ENCODE data around the gene PRDM2.

The PRDM2 gene

DNA sequence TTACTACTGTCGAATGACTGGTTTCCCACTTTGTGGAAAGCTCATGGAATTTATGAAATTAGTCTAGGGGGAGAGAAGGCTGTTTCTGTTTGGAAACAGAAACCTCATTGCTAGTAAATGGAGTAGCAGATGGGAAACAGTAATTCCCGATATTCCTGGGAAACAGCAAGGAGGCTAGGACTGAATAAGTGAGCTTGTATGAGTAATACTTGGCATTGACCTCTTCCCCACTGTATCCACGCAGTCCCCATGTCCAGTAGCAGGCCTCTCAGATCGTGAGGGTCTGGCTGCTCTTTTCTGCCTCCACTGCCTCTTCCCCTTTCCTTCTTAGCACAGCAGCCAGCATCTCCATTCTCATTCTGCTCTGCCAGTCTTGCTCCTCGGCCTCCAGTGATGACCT, 75.5 kb downstream of the PRDM2 start:
- H3K9ac ChIP-seq (ENCODE audit: insufficient read length, low read depth): no peak overlapping the region
- peaks cover 61% of the 10 kb centered on the region for H3K36me3 ChIP-seq (ENCODE audit: insufficient read depth, insufficient read length, low read length)
- no peaks in the 10 kb centered on the region for H3K27me3 ChIP-seq (ENCODE audit: insufficient read depth, insufficient read length)
- TF ChIP-seq ZNF274 (IDR thresholded peaks at IDR 0.05; ENCODE audit: low read depth, low read length): no peak
- TF ChIP-seq YY1 (IDR thresholded peaks at IDR 0.05; ENCODE audit: insufficient read depth, insufficient read length): no peak
- no peak for TF ChIP-seq SUZ12 (IDR thresholded peaks at IDR 0.05; ENCODE audit: extremely low read depth, insufficient read depth, insufficient read length)
- no peak overlapping the region for H3K4me3 ChIP-seq (ENCODE audit: insufficient read length, low read depth)
- no peaks in the 10 kb centered on the region for H3K4me1 ChIP-seq (ENCODE audit: insufficient read depth, insufficient read length)
- no peaks in the 10 kb centered on the region for H3K9me3 ChIP-seq (ENCODE audit: insufficient read depth, low read length)
- DNase-seq (ENCODE audit: low read depth, low spot score): no peak

DNA sequence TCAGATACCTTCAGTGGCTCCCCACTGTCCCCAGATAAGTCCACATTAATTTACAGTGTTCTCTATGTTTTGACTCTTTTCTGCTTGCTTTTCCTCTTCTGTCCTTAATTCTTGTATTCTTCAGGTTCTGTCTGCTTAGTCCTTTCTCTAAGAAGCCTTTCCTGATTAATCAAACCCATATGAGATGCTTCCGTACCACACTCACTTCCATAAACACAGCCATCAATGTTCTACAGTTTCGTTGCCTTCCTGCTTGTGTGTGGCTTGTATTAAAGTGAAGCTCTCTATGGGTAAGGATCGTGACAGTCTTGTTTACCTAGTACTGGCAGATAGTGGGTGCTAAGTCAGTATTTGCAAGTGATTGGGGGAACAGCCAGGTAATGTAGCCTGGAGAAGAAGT, 75.9 kb downstream of the PRDM2 start:
- no peaks in the 10 kb centered on the region for H3K9me3 ChIP-seq (ENCODE audit: insufficient read depth, low read length)
- H3K4me1 ChIP-seq (ENCODE audit: insufficient read depth, insufficient read length): no peaks in the 10 kb centered on the region
- H3K4me3 ChIP-seq (ENCODE audit: insufficient read length, low read depth): no peak overlapping the region
- TF ChIP-seq YY1 (IDR thresholded peaks at IDR 0.05; ENCODE audit: insufficient read depth, insufficient read length) (no peak), SUZ12 (IDR thresholded peaks at IDR 0.05; ENCODE audit: extremely low read depth, insufficient read depth, insufficient read length) (no peak), ZNF274 (IDR thresholded peaks at IDR 0.05; ENCODE audit: low read depth, low read length) (no peak)
- no peak for DNase-seq (ENCODE audit: low read depth, low spot score)
- no peak overlapping the region for H3K9ac ChIP-seq (ENCODE audit: insufficient read length, low read depth)
- no peaks in the 10 kb centered on the region for H3K27me3 ChIP-seq (ENCODE audit: insufficient read depth, insufficient read length)
- peaks cover 65% of the 10 kb centered on the region for H3K36me3 ChIP-seq (ENCODE audit: insufficient read depth, insufficient read length, low read length)

DNA sequence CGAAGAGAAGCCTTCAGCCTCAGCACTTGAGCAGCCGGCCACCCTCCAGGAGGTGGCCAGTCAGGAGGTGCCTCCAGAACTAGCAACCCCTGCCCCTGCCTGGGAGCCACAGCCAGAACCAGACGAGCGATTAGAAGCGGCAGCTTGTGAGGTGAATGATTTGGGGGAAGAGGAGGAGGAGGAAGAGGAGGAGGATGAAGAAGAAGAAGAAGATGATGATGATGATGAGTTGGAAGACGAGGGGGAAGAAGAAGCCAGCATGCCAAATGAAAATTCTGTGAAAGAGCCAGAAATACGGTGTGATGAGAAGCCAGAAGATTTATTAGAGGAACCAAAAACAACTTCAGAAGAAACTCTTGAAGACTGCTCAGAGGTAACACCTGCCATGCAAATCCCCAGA, 78.4 kb downstream of the PRDM2 start:
- TF ChIP-seq SUZ12 (IDR thresholded peaks at IDR 0.05; ENCODE audit: extremely low read depth, insufficient read depth, insufficient read length) (no peak), YY1 (IDR thresholded peaks at IDR 0.05; ENCODE audit: insufficient read depth, insufficient read length) (no peak), ZNF274 (IDR thresholded peaks at IDR 0.05; ENCODE audit: low read depth, low read length) (no peak)
- Histone ChIP-seq H3K9ac (ENCODE audit: insufficient read length, low read depth) (no peak overlapping the region), H3K4me1 (ENCODE audit: insufficient read depth, insufficient read length) (no peaks in the 10 kb centered on the region), H3K9me3 (ENCODE audit: insufficient read depth, low read length) (no peaks in the 10 kb centered on the region), H3K36me3 (ENCODE audit: insufficient read depth, insufficient read length, low read length) (peaks cover 86% of the 10 kb centered on the region), H3K4me3 (ENCODE audit: insufficient read length, low read depth) (no peak overlapping the region), H3K27me3 (ENCODE audit: insufficient read depth, insufficient read length) (no peaks in the 10 kb centered on the region)
- DNase-seq (ENCODE audit: low read depth, low spot score): no peak

GRCh38 chr1:13779930-13780329, 79.9 kb downstream of the PRDM2 start:
- TF ChIP-seq SUZ12 (IDR thresholded peaks at IDR 0.05; ENCODE audit: extremely low read depth, insufficient read depth, insufficient read length) (no peak), ZNF274 (IDR thresholded peaks at IDR 0.05; ENCODE audit: low read depth, low read length) (no peak), YY1 (IDR thresholded peaks at IDR 0.05; ENCODE audit: insufficient read depth, insufficient read length) (no peak)
- Histone ChIP-seq H3K4me3 (ENCODE audit: insufficient read length, low read depth) (no peak overlapping the region), H3K9me3 (ENCODE audit: insufficient read depth, low read length) (no peaks in the 10 kb centered on the region), H3K36me3 (ENCODE audit: insufficient read depth, insufficient read length, low read length) (peaks cover 78% of the 10 kb centered on the region), H3K27me3 (ENCODE audit: insufficient read depth, insufficient read length) (no peaks in the 10 kb centered on the region), H3K4me1 (ENCODE audit: insufficient read depth, insufficient read length) (no peaks in the 10 kb centered on the region), H3K9ac (ENCODE audit: insufficient read length, low read depth) (no peak overlapping the region)
- DNase-seq (ENCODE audit: low read depth, low spot score): no peak

DNA sequence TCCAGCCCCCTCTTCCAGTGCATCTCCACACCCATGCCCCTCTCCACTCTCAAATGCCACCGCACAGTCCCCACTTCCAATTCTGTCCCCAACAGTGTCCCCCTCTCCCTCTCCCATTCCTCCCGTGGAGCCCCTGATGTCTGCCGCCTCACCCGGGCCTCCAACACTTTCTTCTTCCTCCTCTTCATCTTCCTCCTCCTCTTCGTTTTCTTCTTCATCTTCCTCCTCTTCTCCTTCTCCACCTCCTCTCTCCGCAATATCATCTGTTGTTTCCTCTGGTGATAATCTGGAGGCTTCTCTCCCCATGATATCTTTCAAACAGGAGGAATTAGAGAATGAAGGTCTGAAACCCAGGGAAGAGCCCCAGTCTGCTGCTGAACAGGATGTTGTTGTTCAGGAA, 80.8 kb downstream of the PRDM2 start:
- no peaks in the 10 kb centered on the region for H3K4me1 ChIP-seq (ENCODE audit: insufficient read depth, insufficient read length)
- peaks cover 72% of the 10 kb centered on the region for H3K36me3 ChIP-seq (ENCODE audit: insufficient read depth, insufficient read length, low read length)

GRCh38 chr1:13781228-13781627, 81.2 kb downstream of the PRDM2 start:
- Histone ChIP-seq H3K4me3 (ENCODE audit: insufficient read length, low read depth) (no peak overlapping the region), H3K9ac (ENCODE audit: insufficient read length, low read depth) (no peak overlapping the region), H3K9me3 (ENCODE audit: insufficient read depth, low read length) (no peaks in the 10 kb centered on the region), H3K27me3 (ENCODE audit: insufficient read depth, insufficient read length) (no peaks in the 10 kb centered on the region), H3K4me1 (ENCODE audit: insufficient read depth, insufficient read length) (no peaks in the 10 kb centered on the region), H3K36me3 (ENCODE audit: insufficient read depth, insufficient read length, low read length) (peaks cover 68% of the 10 kb centered on the region)
- TF ChIP-seq YY1 (IDR thresholded peaks at IDR 0.05; ENCODE audit: insufficient read depth, insufficient read length) (no peak), ZNF274 (IDR thresholded peaks at IDR 0.05; ENCODE audit: low read depth, low read length) (no peak), SUZ12 (IDR thresholded peaks at IDR 0.05; ENCODE audit: extremely low read depth, insufficient read depth, insufficient read length) (no peak)
- no peak for DNase-seq (ENCODE audit: low read depth, low spot score)

More for the DNA sequence above, 80.8 kb downstream of the PRDM2 start:
- no peak overlapping the region for H3K4me3 ChIP-seq (ENCODE audit: insufficient read length, low read depth)
- no peak for TF ChIP-seq ZNF274 (IDR thresholded peaks at IDR 0.05; ENCODE audit: low read depth, low read length)
- no peak for TF ChIP-seq YY1 (IDR thresholded peaks at IDR 0.05; ENCODE audit: insufficient read depth, insufficient read length)
- no peak for TF ChIP-seq SUZ12 (IDR thresholded peaks at IDR 0.05; ENCODE audit: extremely low read depth, insufficient read depth, insufficient read length)
- H3K27me3 ChIP-seq (ENCODE audit: insufficient read depth, insufficient read length): no peaks in the 10 kb centered on the region
- H3K9ac ChIP-seq (ENCODE audit: insufficient read length, low read depth): no peak overlapping the region
- DNase-seq (ENCODE audit: low read depth, low spot score): no peak
- no peaks in the 10 kb centered on the region for H3K9me3 ChIP-seq (ENCODE audit: insufficient read depth, low read length)

DNA sequence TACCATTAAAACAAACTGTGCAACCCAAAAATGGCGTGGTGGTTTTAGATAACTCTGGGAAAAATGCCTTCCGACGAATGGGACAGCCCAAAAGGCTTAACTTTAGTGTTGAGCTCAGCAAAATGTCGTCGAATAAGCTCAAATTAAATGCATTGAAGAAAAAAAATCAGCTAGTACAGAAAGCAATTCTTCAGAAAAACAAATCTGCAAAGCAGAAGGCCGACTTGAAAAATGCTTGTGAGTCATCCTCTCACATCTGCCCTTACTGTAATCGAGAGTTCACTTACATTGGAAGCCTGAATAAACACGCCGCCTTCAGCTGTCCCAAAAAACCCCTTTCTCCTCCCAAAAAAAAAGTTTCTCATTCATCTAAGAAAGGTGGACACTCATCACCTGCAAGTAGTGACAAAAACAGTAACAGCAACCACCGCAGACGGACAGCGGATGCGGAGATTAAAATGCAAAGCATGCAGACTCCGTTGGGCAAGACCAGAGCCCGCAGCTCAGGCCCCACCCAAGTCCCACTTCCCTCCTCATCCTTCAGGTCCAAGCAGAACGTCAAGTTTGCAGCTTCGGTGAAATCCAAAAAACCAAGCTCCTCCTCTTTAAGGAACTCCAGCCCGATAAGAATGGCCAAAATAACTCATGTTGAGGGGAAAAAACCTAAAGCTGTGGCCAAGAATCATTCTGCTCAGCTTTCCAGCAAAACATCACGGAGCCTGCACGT, 82.1 kb downstream of the PRDM2 start:
- Histone ChIP-seq H3K36me3 (ENCODE audit: insufficient read depth, insufficient read length, low read length) (peaks cover 65% of the 10 kb centered on the region), H3K9ac (ENCODE audit: insufficient read length, low read depth) (no peak overlapping the region)

More for the DNA sequence above, 82.1 kb downstream of the PRDM2 start:
- no peak overlapping the region for H3K4me3 ChIP-seq (ENCODE audit: insufficient read length, low read depth)
- no peak for TF ChIP-seq ZNF274 (IDR thresholded peaks at IDR 0.05; ENCODE audit: low read depth, low read length)
- no peak for TF ChIP-seq YY1 (IDR thresholded peaks at IDR 0.05; ENCODE audit: insufficient read depth, insufficient read length)
- TF ChIP-seq SUZ12 (IDR thresholded peaks at IDR 0.05; ENCODE audit: extremely low read depth, insufficient read depth, insufficient read length): no peak
- no peaks in the 10 kb centered on the region for H3K4me1 ChIP-seq (ENCODE audit: insufficient read depth, insufficient read length)
- H3K9me3 ChIP-seq (ENCODE audit: insufficient read depth, low read length): no peaks in the 10 kb centered on the region
- DNase-seq (ENCODE audit: low read depth, low spot score): no peak
- no peaks in the 10 kb centered on the region for H3K27me3 ChIP-seq (ENCODE audit: insufficient read depth, insufficient read length)

Measured in NT2/D1 (cell line).